Forelimb muscle (tissue), 1 donor: ENCODE results near the gene PAXIP1. TPM values are rescaled to one million over a fixed set of nuclear protein-coding genes. Genes with fewer than 3 reads are reported as not detected.
A peak's percentile ranks its signal among the peaks of the same experiment; 100 is the strongest.
"Not testable (repeated sequence)": the region's sequence is repeated elsewhere in the genome, so short reads cannot be mapped to it uniquely, and the experiment has no call there.

Experiments
- DNase-seq: peaks from one replicate; pipeline ENCODE4 v3.0.0-alpha.2; 2013; ENCODE audit warnings: low read depth
- polyA plus RNA-seq: library from polyadenylated mRNA; unstranded; fragments of 120-200 nt; gene quantifications from one replicate; pipeline ENCODE4 v1.2.1, GENCODE V29; 2013; ENCODE audit not compliant: insufficient read length

Gene PAXIP1
- polyA plus RNA-seq, 1 donor = 11.4 TPM

DNA sequence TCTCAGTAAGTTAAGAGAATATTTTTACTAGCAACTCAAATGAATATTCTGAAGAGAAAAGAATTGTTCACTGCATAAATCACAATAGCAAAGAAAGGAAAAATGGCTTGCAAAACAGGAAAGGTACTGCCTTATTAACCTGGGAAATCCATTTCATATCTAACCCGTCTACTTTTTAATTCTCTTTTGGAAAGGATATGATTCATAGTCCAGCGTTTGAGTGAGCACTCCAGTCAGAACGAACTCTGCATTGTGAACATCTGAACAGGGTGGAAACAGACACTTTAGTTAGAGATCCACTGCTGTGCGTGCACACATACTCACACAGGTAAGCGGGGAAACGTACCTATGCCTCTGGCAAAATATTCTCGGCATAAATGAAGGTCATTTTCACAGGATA is 56.8 kb downstream of the PAXIP1 start:
- DNase-seq = no peak

DNA sequence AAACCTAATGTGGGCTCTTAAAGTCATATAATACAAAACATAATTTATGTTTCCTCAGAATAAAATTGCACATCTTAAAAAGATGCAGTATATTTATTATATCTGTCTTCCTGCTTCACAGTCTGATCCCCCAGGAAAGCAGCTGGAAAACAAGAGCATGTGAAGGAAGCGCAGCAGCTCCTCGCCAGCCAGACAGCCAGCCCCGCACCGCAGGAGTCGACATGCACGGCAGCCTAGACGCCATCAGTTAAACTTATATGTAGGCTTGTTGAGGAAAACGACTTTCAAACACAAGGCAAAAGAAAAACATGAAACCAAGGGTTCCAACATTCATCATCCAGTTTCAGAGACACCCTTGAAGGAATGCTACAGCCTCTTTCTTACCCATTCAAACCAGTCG is 59.0 kb downstream of the PAXIP1 start:
- no peak for DNase-seq

DNA sequence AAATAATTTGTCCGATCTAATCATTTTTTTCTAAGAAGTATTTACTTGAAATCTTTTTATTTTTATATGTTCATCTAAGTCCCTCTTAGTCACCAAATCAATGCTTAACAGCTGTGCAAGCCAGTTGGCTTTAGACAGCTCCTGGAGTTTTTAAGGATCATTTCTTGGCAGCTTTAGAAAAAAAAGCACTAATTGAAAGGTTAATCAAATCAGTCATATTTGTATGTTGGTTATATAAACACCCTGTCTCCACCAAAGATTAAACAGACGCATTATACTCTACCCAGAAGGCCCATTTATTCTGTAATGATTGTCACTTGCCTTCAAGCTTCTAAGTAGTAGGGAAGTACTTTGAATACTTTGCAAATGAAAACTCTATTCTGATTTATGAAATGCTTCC is 60.2 kb downstream of the PAXIP1 start:
- no peak for DNase-seq

DNA sequence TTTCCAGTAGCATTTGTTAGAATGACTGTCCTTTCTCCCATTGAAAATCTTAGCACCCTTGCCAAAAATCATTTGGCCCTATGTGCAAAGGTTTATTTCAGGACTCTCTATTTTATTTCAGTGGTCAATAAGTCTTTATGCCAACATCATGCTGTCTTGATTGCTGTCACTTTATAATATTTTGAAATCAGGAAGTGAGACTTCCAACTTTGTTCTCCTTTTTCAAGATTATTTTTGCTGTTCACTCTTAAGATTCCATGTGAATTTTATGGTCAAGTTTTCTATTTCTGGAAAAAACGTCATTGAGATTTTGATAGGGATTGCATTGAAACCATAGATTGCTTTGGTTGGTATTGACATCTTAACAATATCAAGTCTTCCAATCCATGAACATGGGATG is 65.1 kb downstream of the PAXIP1 start:
- DNase-seq = no peak

DNA sequence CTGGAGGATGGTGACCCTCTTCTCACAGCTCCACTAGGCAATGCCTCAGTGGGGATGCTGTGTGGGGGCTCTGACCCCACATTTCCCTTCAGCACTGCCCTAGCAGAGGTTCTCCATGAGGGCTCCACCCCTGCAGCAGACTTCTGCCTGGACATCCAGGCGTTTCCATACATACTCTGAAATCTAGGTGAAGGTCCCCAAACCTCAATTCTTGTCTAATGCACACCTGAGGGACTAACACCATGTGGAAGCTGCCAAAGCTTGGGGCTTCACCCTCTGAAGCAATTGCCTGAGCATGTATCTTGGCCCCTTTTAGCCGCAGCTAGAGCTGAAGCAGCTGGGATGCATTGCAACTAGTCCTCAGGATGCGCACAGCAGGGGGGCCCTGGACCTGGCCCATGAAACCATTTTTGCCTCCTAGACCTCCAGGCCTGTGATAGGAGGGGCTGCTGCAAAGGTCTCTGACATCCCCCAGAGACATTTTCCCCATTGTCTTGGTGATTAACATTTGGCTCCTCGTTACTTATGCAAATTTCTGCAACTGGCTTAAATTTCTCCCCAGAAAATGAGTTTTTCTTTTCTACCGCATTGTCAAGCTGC is 68.5 kb downstream of the PAXIP1 start:
- not testable (repeated sequence) for DNase-seq

DNA sequence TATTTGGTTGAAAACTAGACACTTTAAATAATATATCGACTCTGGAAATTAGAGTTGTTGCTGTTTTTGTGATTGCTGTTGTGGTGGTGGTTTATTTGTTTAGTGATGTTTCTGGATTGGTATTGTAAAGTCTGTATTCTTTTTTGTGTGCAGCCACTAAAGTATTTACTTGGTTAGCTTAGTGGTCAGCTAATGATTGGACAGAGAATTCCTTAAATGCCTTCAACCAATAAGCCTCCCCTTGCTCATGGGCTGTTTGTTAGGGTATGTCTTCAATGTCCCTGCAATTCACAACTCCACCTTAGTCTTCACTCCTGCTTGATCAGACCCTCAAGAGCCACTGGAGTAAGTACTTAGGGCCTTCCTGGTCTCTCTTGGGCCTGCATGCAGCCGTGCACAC is 71.0 kb downstream of the PAXIP1 start:
- no peak for DNase-seq

DNA sequence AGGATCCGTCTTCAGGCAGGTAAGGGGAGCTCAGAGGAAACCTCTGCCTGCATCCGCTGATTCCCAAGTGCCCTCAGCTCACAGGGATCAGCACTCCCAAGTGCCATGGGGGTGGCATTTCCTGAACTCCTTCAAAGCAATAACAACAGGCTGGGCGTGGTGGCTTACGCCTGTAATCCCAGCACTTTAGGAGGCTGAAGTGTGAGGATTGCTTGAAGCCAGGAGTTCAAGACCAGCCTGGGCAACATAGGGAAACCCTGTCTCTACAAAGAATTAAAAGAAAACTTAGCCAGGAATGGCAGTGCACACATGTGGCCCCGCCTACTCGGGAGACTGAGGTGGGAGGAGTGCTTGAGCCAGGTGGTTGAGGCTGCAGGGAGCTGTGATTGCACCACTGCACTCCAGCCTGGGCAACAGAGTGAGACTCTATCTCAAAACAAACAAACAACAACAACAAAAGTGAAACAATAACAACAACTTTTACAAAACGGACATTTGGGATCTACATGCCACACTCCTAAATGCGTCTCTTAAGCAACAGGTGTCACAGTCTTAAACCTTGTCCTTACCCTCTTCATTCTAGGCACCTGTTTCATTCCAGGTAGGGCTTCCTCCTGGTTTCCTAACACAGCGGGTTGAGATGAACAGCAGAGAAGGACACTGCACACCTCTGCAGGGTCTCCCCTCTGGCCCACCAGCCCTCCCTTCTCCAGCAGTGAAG is 73.8 kb downstream of the PAXIP1 start:
- no peak for DNase-seq

DNA sequence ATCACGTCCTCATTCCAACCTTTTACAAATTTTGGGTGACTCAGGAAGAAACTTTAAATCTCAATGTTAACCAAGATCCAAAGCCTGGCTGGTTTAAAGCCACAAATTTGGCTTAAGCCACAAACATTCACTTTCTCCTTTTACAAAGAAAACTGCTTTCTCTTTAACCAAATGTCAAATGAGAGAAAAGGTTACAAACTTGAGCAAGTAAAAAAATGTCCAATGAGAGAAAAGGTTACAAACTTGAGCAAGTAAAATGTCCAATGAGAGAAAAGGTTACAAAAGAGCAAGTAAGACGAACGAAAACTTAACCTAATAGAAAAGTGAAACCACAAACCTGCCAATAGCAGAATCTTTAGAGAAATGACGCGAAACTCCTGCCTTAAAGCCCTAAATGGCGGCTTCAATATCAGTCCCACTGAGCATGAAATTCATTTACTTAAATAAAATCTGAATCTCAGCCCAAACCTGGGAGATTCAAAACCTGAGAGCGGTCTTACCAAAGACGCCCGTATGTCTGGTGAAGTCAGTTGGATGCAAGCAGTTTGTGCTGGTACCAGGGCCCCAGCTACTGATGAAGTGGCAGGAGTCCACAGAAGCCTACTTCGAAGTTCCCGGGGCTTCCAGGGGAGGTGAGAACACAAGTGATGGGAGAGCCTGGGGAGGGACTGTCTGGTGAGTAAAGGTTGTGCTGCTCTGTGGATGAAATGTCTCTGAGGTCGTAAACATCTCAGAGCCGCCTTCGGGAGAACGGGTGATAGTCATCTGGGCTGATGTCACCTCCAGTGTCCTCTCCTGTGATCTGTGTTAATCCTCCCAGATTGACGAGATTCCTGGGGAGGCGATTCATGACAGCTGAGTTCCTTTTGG is 74.6 kb downstream of the PAXIP1 start:
- DNase-seq = peak; percentile 93

DNA sequence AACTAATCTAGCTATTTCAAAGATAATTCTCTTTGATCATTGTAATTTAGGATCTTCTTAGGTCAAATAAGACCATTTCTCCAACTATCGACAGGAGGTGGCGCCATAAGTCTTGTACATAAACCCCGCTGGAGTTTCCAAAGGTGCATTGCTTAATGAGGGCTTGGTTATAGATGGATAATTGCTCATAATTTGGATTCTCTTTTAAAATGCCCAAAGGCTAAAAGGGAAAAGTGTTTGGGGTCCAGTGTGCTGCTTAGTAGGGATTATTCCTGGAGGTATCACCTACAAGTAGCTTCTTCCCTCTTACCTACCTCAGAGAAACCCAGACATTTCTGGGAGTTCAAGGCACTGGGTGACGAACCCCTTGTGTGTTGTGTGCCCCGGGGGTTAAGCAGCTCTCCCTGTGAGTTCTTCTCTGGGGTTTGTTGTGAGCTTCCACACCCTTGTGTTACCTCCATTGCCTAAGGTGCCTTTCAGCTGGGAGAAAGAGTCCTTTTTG is 75.2 kb downstream of the PAXIP1 start:
- peak; percentile 67 for DNase-seq

DNA sequence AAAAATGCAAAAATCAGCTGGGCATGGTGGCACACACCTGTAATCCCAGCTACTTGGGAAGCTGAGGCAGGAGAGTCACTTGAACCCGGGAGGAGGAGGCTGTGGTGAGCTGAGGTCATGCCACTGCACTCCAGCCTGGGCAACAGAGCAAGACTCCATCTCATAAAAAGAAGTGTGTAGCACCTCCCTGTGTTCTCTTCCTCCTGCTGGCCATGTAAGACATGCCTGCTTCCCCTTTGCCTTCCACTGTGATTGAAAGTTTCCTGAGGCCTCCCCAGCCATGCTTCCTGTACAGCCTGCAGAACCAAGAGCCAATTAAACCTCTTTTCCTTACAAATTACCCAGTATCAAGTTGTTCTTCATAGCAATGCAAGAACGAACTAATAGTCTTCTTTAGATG is 80.5 kb downstream of the PAXIP1 start:
- DNase-seq = not testable (repeated sequence)

DNA sequence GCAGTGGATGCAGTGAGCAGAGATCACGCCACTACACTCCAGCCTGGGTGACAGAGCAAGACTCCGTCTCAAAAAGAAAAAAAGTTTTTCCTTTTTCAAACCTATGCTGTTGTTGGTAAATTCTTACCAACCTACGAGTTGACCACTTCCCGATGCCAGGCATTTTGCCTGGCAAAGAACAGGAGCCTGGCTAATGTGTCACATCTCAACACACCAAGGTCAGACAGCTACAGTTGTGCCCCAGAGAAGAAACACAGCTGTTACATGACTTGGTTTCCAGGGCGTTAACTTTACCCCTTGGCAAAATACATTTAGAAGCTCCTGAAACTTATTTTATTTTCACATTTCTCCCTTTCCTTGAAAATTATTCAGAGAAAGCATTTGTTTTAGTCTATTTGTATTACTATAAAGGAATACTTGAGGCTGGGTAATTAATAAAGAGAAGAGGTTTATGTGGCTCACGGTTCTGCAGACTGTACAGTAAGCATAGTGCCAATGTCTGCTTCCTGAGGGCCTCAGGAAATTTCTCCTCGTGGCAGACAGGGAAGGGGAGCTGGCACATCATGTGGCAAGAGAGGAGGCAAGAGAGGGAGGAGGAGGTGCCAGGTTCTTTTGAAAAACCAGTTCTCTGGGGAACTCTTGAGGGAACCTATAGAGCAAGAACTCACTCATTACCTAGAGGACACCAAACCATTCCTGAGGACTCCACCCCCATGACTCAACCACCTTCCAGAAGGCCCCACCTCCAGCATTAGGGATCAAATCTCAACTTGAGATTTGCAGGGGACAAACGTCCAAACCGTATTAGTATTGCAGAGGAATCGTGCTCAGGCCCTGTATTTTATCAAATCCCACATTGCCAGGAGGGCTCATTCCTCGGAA is 83.3 kb downstream of the PAXIP1 start:
- DNase-seq = no peak

DNA sequence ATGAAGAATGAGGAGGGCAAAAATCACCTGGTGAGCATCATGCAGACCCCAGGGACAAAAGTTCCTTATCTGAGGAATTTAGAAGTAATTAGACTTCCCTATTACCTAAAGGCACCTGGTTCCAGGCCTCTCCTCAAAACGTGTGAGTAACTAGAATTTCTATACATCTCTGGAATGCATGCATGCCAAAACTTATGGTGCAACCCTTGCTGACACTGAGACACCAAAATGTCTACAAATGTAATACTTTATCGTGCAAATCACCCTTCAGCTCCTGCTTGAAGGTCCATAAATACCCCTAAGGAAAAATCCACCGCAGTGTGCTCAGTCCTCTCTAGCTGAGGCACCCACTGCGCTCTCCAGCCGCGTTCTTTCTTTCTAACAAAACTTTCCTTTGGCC is 84.2 kb downstream of the PAXIP1 start:
- no peak for DNase-seq

DNA sequence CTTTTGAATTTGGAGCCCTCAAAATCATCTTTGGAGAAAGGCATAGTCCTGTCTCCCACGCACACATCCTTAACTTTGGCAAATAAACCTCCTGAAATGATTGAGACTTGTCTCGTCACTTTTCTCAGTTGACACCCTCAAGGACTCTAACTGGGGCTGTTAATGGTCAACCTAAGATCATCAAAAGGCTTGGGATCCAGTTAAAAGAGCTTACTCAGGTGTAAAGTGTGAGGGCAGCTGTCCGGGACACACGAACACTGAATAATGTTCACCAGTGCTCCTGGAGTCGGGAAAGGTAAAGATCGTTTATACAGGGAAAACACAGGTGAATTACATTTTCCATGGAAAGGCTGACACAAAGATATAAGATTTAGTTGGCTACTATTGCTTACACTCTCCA is 84.7 kb downstream of the PAXIP1 start:
- DNase-seq = no peak

DNA sequence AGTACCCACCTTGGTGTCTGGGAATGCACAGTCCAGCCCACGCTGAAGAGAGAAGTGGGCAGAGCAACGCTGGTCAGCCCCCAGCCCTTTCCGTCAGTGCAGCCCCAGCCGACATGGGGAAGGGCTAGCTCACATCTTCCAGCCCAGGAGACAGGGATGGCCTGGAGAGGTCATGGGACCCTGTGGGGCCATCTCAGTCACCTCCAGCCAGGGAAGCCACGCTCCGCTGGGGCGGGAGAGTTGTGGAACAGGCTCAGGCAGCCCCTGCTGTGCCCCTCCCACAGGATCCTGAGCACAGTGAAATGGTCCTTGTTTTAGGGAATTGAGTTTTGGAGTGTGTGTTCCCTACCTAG is 85.1 kb downstream of the PAXIP1 start:
- DNase-seq = no peak

DNA sequence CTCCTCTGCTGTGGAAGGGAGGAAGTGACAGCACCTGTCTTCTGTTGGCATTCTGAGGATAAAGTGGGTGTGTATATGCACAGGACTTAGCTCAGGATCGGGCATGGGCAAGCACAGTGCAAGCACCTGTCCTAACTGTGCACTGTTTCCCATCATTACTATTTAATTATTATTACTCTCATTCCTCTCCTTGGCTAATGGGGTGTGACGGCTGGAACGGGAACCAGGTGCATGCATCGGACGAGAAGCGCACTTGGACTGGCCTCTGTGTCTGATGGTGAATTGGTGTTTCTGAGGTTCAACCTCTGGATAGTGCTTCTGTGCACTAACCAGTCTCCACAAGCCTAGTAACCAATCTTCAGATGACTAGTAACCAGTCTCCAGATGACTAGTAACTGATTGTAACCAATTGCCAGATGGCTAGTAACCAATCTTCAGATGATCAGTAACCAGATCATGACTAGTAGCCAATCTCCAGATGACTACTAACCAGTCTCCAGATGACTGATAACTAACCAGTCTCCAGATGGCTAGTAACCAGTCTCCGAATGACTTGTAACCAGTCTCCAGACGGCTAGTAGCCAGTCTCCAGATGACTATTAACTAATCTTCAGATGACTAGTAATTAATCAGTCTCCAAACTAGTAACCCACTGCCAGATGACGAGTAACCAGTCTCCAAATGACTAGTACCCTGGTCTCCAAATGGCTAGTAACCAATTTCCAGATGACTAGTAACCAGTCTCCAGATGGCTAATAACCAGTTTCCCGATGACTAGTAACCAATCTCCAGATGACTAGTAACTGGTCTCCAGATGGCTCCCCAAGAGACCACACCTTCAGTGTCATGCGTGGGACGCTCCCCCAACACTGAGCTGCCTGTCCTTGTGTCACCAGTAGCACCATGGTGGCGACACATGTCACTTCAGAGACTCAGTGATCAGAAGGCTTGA is 85.8 kb downstream of the PAXIP1 start:
- DNase-seq = no peak

DNA sequence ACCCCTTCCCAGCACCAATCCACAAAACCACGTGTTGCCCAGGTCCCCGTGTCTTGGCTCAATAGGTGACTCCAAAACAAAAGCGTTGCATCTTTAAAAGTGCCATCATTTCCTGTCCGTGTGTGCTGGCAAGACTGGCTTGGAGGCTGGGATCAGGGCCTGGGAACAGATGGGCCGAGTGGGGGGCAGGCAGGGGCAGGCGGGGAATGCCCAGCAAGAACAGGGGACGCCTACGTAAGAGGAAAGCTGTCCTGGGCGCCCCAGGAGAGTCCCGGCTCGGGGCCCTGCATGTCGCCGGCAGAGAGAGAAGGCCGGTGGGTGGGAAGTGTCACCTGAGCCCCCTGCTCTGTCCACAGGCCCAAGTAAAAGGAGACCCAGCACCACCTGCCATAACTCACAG is 86.5 kb downstream of the PAXIP1 start:
- DNase-seq = no peak

DNA sequence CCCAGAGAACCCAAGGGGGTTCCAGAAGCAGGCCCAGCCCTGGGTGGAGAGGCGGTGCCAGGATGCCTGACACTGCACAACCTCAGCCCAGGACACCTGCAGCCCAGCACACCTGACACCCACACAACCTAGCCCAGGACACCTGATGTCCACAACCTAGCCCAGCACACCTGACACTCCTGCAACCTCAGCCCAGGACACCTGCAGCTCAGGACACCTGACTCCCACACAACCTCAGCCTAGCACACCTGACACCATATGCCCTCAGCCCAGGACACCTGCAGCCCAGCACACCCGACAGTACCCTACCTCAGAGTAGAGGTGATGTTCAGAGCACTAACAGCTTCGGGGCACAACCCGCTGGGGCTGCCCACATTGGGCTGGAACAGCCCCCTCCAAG is 87.3 kb downstream of the PAXIP1 start:
- DNase-seq = no peak

DNA sequence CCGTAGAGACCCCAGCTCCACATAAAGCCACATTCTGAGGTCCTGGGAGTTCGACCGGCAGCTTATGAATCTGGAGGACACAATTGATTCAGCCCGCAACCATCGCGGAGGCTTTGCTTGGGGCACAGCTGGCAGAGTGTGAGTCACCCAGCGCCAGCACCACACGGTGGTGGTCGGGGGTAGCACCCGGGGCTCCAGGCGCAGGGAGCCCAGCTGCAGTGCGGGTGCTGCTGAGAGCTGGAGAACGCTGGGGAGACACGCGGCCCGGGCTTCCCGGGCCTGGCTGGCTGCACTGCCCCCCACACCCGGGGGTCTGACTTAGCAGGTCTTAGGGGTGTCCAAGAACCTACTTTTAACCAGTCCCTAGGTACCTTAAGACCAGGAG is 87.9 kb downstream of the PAXIP1 start:
- no peak for DNase-seq

DNA sequence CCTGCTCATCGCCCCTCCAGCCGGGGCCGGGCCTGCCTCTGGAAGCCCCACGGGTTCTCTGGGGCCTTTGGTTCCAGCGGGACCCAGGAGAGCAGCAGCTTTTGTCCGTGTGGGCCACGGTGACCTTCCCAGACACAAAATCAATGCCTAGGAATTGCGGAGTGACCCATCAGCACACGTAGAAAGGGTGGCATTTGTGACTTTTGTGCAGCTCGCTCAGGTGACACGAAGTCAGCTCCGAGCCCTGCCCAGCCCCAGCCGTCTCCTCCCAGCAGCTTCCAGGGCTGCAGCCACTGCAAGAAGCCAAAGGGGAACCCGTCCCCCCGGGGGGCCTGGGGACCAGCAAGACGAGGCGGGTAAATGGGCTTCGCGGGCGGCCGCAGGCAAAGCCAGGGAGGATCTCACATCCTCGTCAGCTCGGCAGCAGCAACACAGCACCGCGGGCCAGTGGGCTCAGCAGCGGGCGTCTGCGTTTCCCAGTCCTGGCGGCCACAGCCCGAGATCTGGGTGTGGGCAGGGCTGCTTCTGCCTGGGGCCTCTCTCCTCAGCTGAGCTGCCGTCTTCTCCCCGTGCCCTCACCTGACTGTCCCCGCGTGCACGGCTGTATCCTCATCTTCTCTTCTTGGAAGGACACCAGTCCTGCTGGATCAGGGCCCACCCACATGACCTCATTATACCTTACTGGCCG is 88.5 kb downstream of the PAXIP1 start:
- no peak for DNase-seq
